GM12873 (cell line): ENCODE measurements around the gene PTDSS2.

Source experiments
- CTCF ChIP-seq: IDR thresholded peaks from 2 replicates; pipeline ENCODE4 v1.5.1; 2012; ENCODE audit warnings: low read depth, mild to moderate bottlenecking, moderate library complexity, low read length, control low read depth; ENCODE audit not compliant: insufficient read depth; ENCODE audit errors: missing control alignments

The PTDSS2 gene

GRCh38 chr11:487571-488021 lies 37.5 kb downstream of the PTDSS2 start:
- no peak for TF ChIP-seq CTCF

GRCh38 chr11:488062-488461 lies 38.0 kb downstream of the PTDSS2 start:
- no peak for TF ChIP-seq CTCF

- no peak for TF ChIP-seq CTCF
Observed at GRCh38 chr11:488579-488978, 38.5 kb downstream of the PTDSS2 start.

GRCh38 chr11:488992-489391 lies 38.9 kb downstream of the PTDSS2 start:
- TF ChIP-seq CTCF: no peak

GRCh38 chr11:489610-490185 lies 39.6 kb downstream of the PTDSS2 start:
- TF ChIP-seq CTCF: no peak

GRCh38 chr11:490186-490929 lies 40.3 kb downstream of the PTDSS2 start:
- no peak for TF ChIP-seq CTCF

GRCh38 chr11:490930-491260 lies 40.8 kb downstream of the PTDSS2 start:
- no peak for TF ChIP-seq CTCF
